SK-N-SH (cell line): ENCODE results near the gene ATG16L2. TPM values are rescaled to one million over a fixed set of nuclear protein-coding genes. Genes with fewer than 3 reads are reported as not detected.

Experiments
- CTCF ChIA-PET: fragments of 300-600, 350-600 bp; formaldehyde crosslinking; extraction: SDS; loops from one replicate; lab custom pipeline; 2021; lab: Yijun Ruan, JAX
- POLR2A ChIA-PET: fragments of 350-600 bp; sonication (Branson Sonifier 250); formaldehyde crosslinking; extraction: SDS; loops from one replicate; lab custom pipeline; 2020; ENCODE audit warnings: antibody characterized with exemption, inconsistent platforms; lab: Yijun Ruan, JAX
- DNase-seq: peaks from one replicate; pipeline ENCODE4 v3.0.0; 2012
- H2AFZ ChIP-seq: fragments of 200-600 bp; sonication (generic); 2 replicates; pipeline ENCODE4 v1.8.1; 2016; ENCODE audit warnings: antibody characterized with exemption, mild to moderate bottlenecking, low read depth
- H3F3A ChIP-seq: fragments of 200-600 bp; sonication (generic); replicated peaks from 2 replicates; pipeline ENCODE3; 2016; ENCODE audit warnings: antibody characterized with exemption, mild to moderate bottlenecking; ENCODE audit not compliant: insufficient read depth
- H3K27ac ChIP-seq, 2 experiments: fragments of 200-500 bp in 1 of 2; fragments of 200-600 bp in 1 of 2; sonication (Bioruptor generic) in 1 of 2; sonication (generic), shearing (Covaris generic) in 1 of 2; 2 replicates each; pipeline versions ENCODE4 v1.5.1 to v1.6.1; 2014 to 2016; ENCODE audit warnings: low read depth in 2 of 2, inconsistent platforms in 1 of 2, low read length in 1 of 2, mild to moderate bottlenecking in 1 of 2, mixed read lengths in 1 of 2
- H3K27me3 ChIP-seq: fragments of 200-600 bp; sonication (generic), shearing (Covaris generic); 2 replicates; pipeline ENCODE4 v1.6.1; 2016; ENCODE audit warnings: mixed run types; ENCODE audit not compliant: insufficient read depth
- H3K36me3 ChIP-seq, 2 experiments: fragments of 200-500 bp in 1 of 2; fragments of 200-600 bp in 1 of 2; sonication (Bioruptor generic) in 1 of 2; sonication (generic) in 1 of 2; replicated peaks in 1 of 2; 2 replicates each; pipeline versions ENCODE3 to v1.5.1; 2014 to 2016; ENCODE audit warnings: low read length in 1 of 2, mild to moderate bottlenecking in 1 of 2; ENCODE audit not compliant: insufficient read depth in 2 of 2, control insufficient read depth in 1 of 2
- H3K4me1 ChIP-seq, 2 experiments: fragments of 200-500 bp in 1 of 2; fragments of 200-600 bp in 1 of 2; sonication (Bioruptor generic) in 1 of 2; sonication (generic), shearing (Covaris generic) in 1 of 2; 2 replicates each; pipeline versions ENCODE4 v1.5.1 to v1.6.1; 2014 to 2016; ENCODE audit warnings: low read depth in 1 of 2, low read length in 1 of 2, mixed run types in 1 of 2; ENCODE audit not compliant: insufficient read depth in 2 of 2, control insufficient read depth in 1 of 2
- H3K4me2 ChIP-seq: fragments of 200-600 bp; sonication (generic), shearing (Covaris generic); 2 replicates; pipeline ENCODE4 v1.6.1; 2017; ENCODE audit warnings: mixed run types
- H3K4me3 ChIP-seq, 2 experiments: fragments of 200-500 bp in 1 of 2; fragments of 200-600 bp in 1 of 2; sonication (Bioruptor generic) in 1 of 2; sonication (generic), shearing (Covaris generic) in 1 of 2; 2 replicates each; pipeline versions ENCODE4 v1.5.1 to v1.8.1; 2014 to 2016; ENCODE audit warnings: low read depth in 2 of 2, inconsistent platforms in 1 of 2, low read length in 1 of 2, mild to moderate bottlenecking in 1 of 2, mixed read lengths in 1 of 2, moderate library complexity in 1 of 2
- H3K79me2 ChIP-seq: fragments of 200-600 bp; sonication (generic); 2 replicates; pipeline ENCODE4 v1.8.1; 2017; ENCODE audit warnings: mild to moderate bottlenecking; ENCODE audit not compliant: insufficient read depth
- H3K9ac ChIP-seq: fragments of 200-600 bp; sonication (generic); 2 replicates; pipeline ENCODE4 v1.6.1; 2017; ENCODE audit warnings: mixed run types
- H3K9me2 ChIP-seq: fragments of 200-600 bp; sonication (generic); 2 replicates; pipeline ENCODE4 v1.6.1; 2017; ENCODE audit warnings: mixed run types
- H3K9me3 ChIP-seq: fragments of 200-600 bp; sonication (generic); 2 replicates; pipeline ENCODE4 v1.6.1; 2017; ENCODE audit warnings: mixed run types, mild to moderate bottlenecking, moderate library complexity
- H4K20me1 ChIP-seq: fragments of 200-600 bp; sonication (generic); 2 replicates; pipeline ENCODE4 v1.6.1; 2017; ENCODE audit warnings: mild to moderate bottlenecking, mixed run types; ENCODE audit not compliant: insufficient read depth
- CHD2 ChIP-seq: fragments of 150-350 bp; IDR thresholded peaks from 2 replicates; pipeline ENCODE4 v1.6.1; 2018; ENCODE audit warnings: low read length; ENCODE audit not compliant: partially characterized antibody
- EP300 ChIP-seq, 2 experiments: IDR thresholded peaks; 2 replicates each; pipeline versions ENCODE4 v1.4.0 to v1.6.1; 2012; ENCODE audit warnings: borderline replicate concordance in 1 of 2, low read depth in 1 of 2, low read length in 1 of 2
- EZH2phosphoT487 ChIP-seq: fragments of 200-600 bp; sonication (generic); IDR thresholded peaks from 2 replicates; pipeline ENCODE4 v1.6.1; 2017; ENCODE audit warnings: low read depth, mixed run types, mild to moderate bottlenecking, antibody characterized with exemption, moderate library complexity, borderline replicate concordance
- GABPA ChIP-seq: IDR thresholded peaks from 2 replicates; pipeline ENCODE4 v1.4.0; 2012; ENCODE audit warnings: low read depth, mild to moderate bottlenecking
- GATA2 ChIP-seq: sonication (generic); formaldehyde crosslinking; IDR thresholded peaks from 2 replicates; pipeline ENCODE4 v1.5.0; 2020; ENCODE audit warnings: mild to moderate bottlenecking, missing genetic modification reagents
- MEF2A ChIP-seq: IDR thresholded peaks from 2 replicates; pipeline ENCODE4 v1.4.0; 2012; ENCODE audit warnings: low read depth, borderline replicate concordance
- NFIC ChIP-seq: IDR thresholded peaks from 2 replicates; pipeline ENCODE4 v1.4.0; 2012; ENCODE audit warnings: borderline replicate concordance
- NRF1 ChIP-seq: IDR thresholded peaks from 2 replicates; pipeline ENCODE4 v1.6.1; 2012; ENCODE audit warnings: low read depth, mild to moderate bottlenecking, low read length
- RAD21 ChIP-seq: IDR thresholded peaks from 2 replicates; pipeline ENCODE4 v1.6.1; 2012; ENCODE audit warnings: mild to moderate bottlenecking, low read length
- RXRA ChIP-seq: IDR thresholded peaks from 2 replicates; pipeline ENCODE4 v1.4.0; 2012; ENCODE audit warnings: low read depth, mild to moderate bottlenecking, borderline replicate concordance
- SMC3 ChIP-seq: IDR thresholded peaks from 2 replicates; pipeline ENCODE4 v1.6.1; 2012; ENCODE audit warnings: low read depth, low read length, improper control_type of control experiment
- TEAD4 ChIP-seq: IDR thresholded peaks from 2 replicates; pipeline ENCODE4 v1.4.0; 2012; ENCODE audit warnings: mild to moderate bottlenecking, borderline replicate concordance; ENCODE audit not compliant: insufficient read depth
- YY1 ChIP-seq: IDR thresholded peaks from 2 replicates; pipeline ENCODE4 v1.4.0; 2012; ENCODE audit warnings: low read depth, mild to moderate bottlenecking
- WGBS: methylation state at CpG from one replicate; pipeline ENCODE4 v1.1.6; 2017; ENCODE audit warnings: low lambda C conversion rate; 5-methylcytosine and 5-hydroxymethylcytosine counted together
- polyA plus RNA-seq, 3 experiments: library from polyadenylated mRNA; depleted of rRNA; stranded (reverse); fragments of >200 nt; gene quantifications; 2 replicates each; pipeline ENCODE4 v1.2.3, GENCODE V29; 2012
- TF ChIP-seq, protein P1 (sequence below): fragments of 150-350 bp; IDR thresholded peaks from 2 replicates; pipeline ENCODE4 v1.6.1; 2016; ENCODE audit warnings: mild to moderate bottlenecking, low read depth, low read length
- TF ChIP-seq, protein P2 (sequence below): IDR thresholded peaks from 2 replicates; pipeline ENCODE4 v1.6.1; 2012; ENCODE audit warnings: mild to moderate bottlenecking, low read depth, low read length, moderate library complexity
- TF ChIP-seq, protein P3 (sequence below): IDR thresholded peaks from 2 replicates; pipeline ENCODE4 v1.4.0; 2012; ENCODE audit warnings: low read depth, borderline replicate concordance
- TF ChIP-seq, protein P4 (sequence below): IDR thresholded peaks from 2 replicates; pipeline ENCODE4 v1.4.0; 2012; ENCODE audit warnings: low read depth
- TF ChIP-seq, protein P5 (sequence below): IDR thresholded peaks from 2 replicates; pipeline ENCODE4; 2012

Gene ATG16L2
- polyA plus RNA-seq, 1 of the 3 experiments (the other 2 are of a cell fraction), result 26.9 TPM

DNA sequence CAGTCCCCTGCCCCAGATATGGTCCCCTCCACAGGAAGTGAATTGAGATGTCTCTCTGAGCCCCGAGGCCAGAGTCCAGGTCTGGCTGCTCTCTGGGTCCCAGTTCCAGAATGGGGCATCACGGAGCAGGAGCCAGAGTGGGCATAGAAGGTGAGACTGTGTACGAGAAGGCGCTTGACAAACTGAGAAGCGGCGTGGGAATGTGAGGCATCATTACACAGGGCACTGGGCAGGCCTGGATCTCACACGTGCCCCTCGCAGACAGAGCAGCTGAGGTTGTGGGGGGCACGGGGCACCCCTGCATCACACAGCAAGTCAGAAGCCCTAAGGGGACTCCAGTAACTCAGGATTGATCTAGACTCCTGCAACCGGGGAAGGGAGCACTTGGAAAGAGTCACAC, 29.5 kb upstream of the ATG16L2 start:
- Histone ChIP-seq H3K36me3 (no peaks in the 10 kb centered on the region), H4K20me1 (no peaks in the 10 kb centered on the region)
- no peak for TF ChIP-seq SMC3
- no peak for TF ChIP-seq YY1
- no peak for TF ChIP-seq CHD2
- TF ChIP-seq, protein P1, sequence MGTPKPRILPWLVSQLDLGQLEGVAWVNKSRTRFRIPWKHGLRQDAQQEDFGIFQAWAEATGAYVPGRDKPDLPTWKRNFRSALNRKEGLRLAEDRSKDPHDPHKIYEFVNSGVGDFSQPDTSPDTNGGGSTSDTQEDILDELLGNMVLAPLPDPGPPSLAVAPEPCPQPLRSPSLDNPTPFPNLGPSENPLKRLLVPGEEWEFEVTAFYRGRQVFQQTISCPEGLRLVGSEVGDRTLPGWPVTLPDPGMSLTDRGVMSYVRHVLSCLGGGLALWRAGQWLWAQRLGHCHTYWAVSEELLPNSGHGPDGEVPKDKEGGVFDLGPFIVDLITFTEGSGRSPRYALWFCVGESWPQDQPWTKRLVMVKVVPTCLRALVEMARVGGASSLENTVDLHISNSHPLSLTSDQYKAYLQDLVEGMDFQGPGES, result no peak
- TF ChIP-seq, all 33 proteins: peak for 0
- Histone ChIP-seq H2AFZ (no peak overlapping the region), H3K9ac (no peak overlapping the region), H3K9me2 (no peaks in the 10 kb centered on the region), H3K9me3 (no peaks in the 10 kb centered on the region), H3F3A (no peaks in the 10 kb centered on the region), H3K4me2 (no peak overlapping the region), H3K4me3 (no peak overlapping the region), H3K4me1 (peaks cover 7 to 30% of the 10 kb centered on the region in 2 experiments; a peak in 2 of 4 replicates), H3K79me2 (no peaks in the 10 kb centered on the region), H3K27me3 (no peaks in the 10 kb centered on the region), H3K27ac (no peak overlapping the region)
- ChIA-PET POLR2A (no interaction called here), CTCF (no interaction called here)
- DNase-seq, result no peak
- WGBS, result 84% methylated on average over 8 of the region's 10 CpGs

DNA sequence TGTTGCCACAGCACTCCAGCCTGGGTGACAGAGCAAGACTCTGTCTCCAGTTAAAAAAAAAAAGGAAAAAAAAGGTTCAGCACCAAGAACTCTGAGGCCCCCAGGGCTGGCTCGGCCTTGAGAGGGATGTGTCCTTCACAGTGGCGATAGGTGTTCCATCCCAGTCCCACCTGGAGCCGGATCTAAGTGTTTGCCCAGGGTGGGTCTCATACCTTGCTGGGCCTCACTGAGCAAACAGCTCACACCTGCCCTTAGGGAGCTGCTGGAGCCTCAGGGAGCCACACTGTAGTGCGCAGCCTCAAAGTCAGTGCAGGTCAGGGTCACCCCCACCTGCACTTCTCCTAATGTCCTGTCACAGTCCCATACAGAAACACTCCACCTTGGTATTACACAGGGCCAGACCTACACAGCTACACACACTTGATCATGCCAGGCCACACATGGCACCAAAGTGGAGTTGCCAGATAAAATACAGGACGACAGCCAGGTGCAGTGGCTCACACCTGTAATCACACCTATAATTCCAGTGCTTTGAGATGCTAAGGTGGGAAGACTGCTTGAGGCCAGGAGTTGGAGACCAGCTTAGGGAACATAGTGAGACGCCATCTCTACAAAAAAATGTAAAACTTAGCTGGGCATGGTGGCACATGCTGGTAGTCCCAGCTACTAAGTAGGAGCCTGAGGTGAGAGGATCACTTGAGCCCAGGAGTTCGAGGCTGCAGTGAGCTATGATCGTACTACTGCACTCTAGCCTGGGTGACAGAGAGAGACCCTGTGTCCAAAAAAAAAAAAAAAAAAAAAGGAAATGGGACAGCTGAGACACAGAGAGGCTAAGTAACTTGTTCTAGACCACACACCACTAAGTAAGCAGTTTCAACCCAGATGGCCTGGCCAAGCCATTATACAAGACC, 27.7 kb upstream of the ATG16L2 start:
- 86% methylated on average over 6 of the region's 8 CpGs for WGBS
- Histone ChIP-seq H3K27me3 (no peaks in the 10 kb centered on the region), H3K79me2 (no peaks in the 10 kb centered on the region), H4K20me1 (no peaks in the 10 kb centered on the region), H3K9me2 (no peaks in the 10 kb centered on the region), H3K4me2 (no peak overlapping the region), H3F3A (no peaks in the 10 kb centered on the region), H3K27ac (no peak overlapping the region), H3K9ac (no peak overlapping the region), H3K4me3 (no peak overlapping the region), H2AFZ (no peak overlapping the region), H3K36me3 (no peaks in the 10 kb centered on the region), H3K4me1 (peaks cover 9 to 20% of the 10 kb centered on the region in 2 experiments; a peak in 1 of 4 replicates), H3K9me3 (no peaks in the 10 kb centered on the region)
- POLR2A ChIA-PET, result no interaction called here
- DNase-seq, result no peak
- CTCF ChIA-PET, result interaction anchor here (0.9 to 4.8 kb wide), 6 partner anchors 9 to 356 kb away, joined by 3 to 34 read pairs (median 3); partner anchors contain the start of gene FCHSD2
- TF ChIP-seq NRF1 (no peak), EP300 (IDR thresholded peaks at IDR 0.05; ENCODE audit: borderline replicate concordance in 1 of 2, low read depth in 1 of 2, low read length in 1 of 2) (no peak), NFIC (no peak), GABPA (no peak), TEAD4 (no peak), EZH2phosphoT487 (no peak), RXRA (no peak), GATA2 (no peak), MEF2A (no peak), RAD21 (no peak)
- TF ChIP-seq, protein P2, sequence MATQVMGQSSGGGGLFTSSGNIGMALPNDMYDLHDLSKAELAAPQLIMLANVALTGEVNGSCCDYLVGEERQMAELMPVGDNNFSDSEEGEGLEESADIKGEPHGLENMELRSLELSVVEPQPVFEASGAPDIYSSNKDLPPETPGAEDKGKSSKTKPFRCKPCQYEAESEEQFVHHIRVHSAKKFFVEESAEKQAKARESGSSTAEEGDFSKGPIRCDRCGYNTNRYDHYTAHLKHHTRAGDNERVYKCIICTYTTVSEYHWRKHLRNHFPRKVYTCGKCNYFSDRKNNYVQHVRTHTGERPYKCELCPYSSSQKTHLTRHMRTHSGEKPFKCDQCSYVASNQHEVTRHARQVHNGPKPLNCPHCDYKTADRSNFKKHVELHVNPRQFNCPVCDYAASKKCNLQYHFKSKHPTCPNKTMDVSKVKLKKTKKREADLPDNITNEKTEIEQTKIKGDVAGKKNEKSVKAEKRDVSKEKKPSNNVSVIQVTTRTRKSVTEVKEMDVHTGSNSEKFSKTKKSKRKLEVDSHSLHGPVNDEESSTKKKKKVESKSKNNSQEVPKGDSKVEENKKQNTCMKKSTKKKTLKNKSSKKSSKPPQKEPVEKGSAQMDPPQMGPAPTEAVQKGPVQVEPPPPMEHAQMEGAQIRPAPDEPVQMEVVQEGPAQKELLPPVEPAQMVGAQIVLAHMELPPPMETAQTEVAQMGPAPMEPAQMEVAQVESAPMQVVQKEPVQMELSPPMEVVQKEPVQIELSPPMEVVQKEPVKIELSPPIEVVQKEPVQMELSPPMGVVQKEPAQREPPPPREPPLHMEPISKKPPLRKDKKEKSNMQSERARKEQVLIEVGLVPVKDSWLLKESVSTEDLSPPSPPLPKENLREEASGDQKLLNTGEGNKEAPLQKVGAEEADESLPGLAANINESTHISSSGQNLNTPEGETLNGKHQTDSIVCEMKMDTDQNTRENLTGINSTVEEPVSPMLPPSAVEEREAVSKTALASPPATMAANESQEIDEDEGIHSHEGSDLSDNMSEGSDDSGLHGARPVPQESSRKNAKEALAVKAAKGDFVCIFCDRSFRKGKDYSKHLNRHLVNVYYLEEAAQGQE, result no peak
- TF ChIP-seq, protein P3, sequence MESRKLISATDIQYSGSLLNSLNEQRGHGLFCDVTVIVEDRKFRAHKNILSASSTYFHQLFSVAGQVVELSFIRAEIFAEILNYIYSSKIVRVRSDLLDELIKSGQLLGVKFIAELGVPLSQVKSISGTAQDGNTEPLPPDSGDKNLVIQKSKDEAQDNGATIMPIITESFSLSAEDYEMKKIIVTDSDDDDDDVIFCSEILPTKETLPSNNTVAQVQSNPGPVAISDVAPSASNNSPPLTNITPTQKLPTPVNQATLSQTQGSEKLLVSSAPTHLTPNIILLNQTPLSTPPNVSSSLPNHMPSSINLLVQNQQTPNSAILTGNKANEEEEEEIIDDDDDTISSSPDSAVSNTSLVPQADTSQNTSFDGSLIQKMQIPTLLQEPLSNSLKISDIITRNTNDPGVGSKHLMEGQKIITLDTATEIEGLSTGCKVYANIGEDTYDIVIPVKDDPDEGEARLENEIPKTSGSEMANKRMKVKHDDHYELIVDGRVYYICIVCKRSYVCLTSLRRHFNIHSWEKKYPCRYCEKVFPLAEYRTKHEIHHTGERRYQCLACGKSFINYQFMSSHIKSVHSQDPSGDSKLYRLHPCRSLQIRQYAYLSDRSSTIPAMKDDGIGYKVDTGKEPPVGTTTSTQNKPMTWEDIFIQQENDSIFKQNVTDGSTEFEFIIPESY, result no peak
- TF ChIP-seq, protein P4, sequence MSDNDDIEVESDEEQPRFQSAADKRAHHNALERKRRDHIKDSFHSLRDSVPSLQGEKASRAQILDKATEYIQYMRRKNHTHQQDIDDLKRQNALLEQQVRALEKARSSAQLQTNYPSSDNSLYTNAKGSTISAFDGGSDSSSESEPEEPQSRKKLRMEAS, result no peak
- TF ChIP-seq, protein P5, sequence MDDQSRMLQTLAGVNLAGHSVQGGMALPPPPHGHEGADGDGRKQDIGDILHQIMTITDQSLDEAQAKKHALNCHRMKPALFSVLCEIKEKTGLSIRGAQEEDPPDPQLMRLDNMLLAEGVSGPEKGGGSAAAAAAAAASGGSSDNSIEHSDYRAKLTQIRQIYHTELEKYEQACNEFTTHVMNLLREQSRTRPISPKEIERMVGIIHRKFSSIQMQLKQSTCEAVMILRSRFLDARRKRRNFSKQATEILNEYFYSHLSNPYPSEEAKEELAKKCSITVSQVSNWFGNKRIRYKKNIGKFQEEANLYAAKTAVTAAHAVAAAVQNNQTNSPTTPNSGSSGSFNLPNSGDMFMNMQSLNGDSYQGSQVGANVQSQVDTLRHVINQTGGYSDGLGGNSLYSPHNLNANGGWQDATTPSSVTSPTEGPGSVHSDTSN, result no peak
